Measurements from ENCODE around the gene DMWD. TPM values are rescaled to one million over a fixed set of nuclear protein-coding genes. Genes with fewer than 3 reads are reported as not detected.
A peak's percentile ranks its signal among the peaks of the same experiment; 100 is the strongest.

DMWD gene
- polyA plus RNA-seq, 1 donor (not counting 4 experiments of a cell fraction or from before 2014, with no cell fraction given): 10.1 TPM

GRCh38 chr19:45779231-45780145 is 13.2 kb downstream of the DMWD start:
- Histone ChIP-seq H3K9ac (ENCODE audit: control insufficient read depth, extremely low read depth, insufficient read depth, low read length) (peak overlapping the region; percentile 50), H3K9me1 (ENCODE audit: control insufficient read depth, extremely low read depth, insufficient read depth, low read length) (no peaks in the 10 kb centered on the region), H3K4me1 (ENCODE audit: control insufficient read depth, extremely low read depth, insufficient read depth, low read length) (peaks cover 33% of the 10 kb centered on the region), H3K36me3 (ENCODE audit: control insufficient read depth in 2 of 2, extremely low read depth in 1 of 2, insufficient read depth in 2 of 2, low read length in 2 of 2) (peaks cover 5 to 14% of the 10 kb centered on the region in 2 experiments), H4K20me1 (ENCODE audit: control insufficient read depth, extremely low read depth, insufficient read depth, low read length) (peaks cover 10% of the 10 kb centered on the region), H3K27me3 (ENCODE audit: control insufficient read depth, extremely low read depth, insufficient read depth, low read length) (no peaks in the 10 kb centered on the region), H3K27ac (ENCODE audit: control insufficient read depth, insufficient read depth, low read length) (no peak overlapping the region), H3K79me2 (ENCODE audit: control insufficient read depth, insufficient read depth, low read length) (no peaks in the 10 kb centered on the region), H3K9me3 (ENCODE audit: control insufficient read depth, low read depth, low read length) (no peaks in the 10 kb centered on the region), H3K4me2 (ENCODE audit: control insufficient read depth, extremely low read depth, insufficient read depth, low read depth, low read length) (peak overlapping the region; percentile 80), H3K4me3 (ENCODE audit: control insufficient read depth in 2 of 3, extremely low read depth in 1 of 3, insufficient read depth in 2 of 3, low read depth in 1 of 3, low read length in 3 of 3) (peak overlapping the region; percentile 17 to 70 (median 35)), H2AFZ (ENCODE audit: control insufficient read depth, low read length) (peak overlapping the region; percentile 72)
- FAIRE-seq: peak; percentile 95
- DNase-seq (ENCODE audit: low read depth, low spot score): no peak
- dilution Hi-C loops (cut with MboI; ENCODE audit: extremely low pct_ligation_motif_present, low sequenced_read_pairs): no loop called here
- no peak for TF ChIP-seq EZH2 (IDR thresholded peaks at IDR 0.05; ENCODE audit: low read length)
- peak; percentile 78 to 89 (median 87) for TF ChIP-seq CTCF (optimal IDR thresholded peaks at IDR 0.05 in 1 of 3, IDR thresholded peaks at IDR 0.05 in 1 of 3, conservative IDR thresholded peaks at IDR 0.05 in 1 of 3; ENCODE audit: extremely low read depth in 1 of 3, insufficient read depth in 2 of 3, low read length in 3 of 3)

- Histone ChIP-seq H3K9me1 (ENCODE audit: control insufficient read depth, extremely low read depth, insufficient read depth, low read length) (no peaks in the 10 kb centered on the region), H3K27ac (ENCODE audit: control insufficient read depth, insufficient read depth, low read length) (no peak overlapping the region), H3K9me3 (ENCODE audit: control insufficient read depth, low read depth, low read length) (no peaks in the 10 kb centered on the region), H4K20me1 (ENCODE audit: control insufficient read depth, extremely low read depth, insufficient read depth, low read length) (peaks cover 10% of the 10 kb centered on the region), H3K4me1 (ENCODE audit: control insufficient read depth, extremely low read depth, insufficient read depth, low read length) (peaks cover 31% of the 10 kb centered on the region), H2AFZ (ENCODE audit: control insufficient read depth, low read length) (no peak overlapping the region), H3K79me2 (ENCODE audit: control insufficient read depth, insufficient read depth, low read length) (no peaks in the 10 kb centered on the region), H3K4me3 (ENCODE audit: control insufficient read depth in 2 of 3, extremely low read depth in 1 of 3, insufficient read depth in 2 of 3, low read depth in 1 of 3, low read length in 3 of 3) (no peak overlapping the region), H3K27me3 (ENCODE audit: control insufficient read depth, extremely low read depth, insufficient read depth, low read length) (no peaks in the 10 kb centered on the region), H3K9ac (ENCODE audit: control insufficient read depth, extremely low read depth, insufficient read depth, low read length) (no peak overlapping the region), H3K36me3 (ENCODE audit: control insufficient read depth in 2 of 2, extremely low read depth in 1 of 2, insufficient read depth in 2 of 2, low read length in 2 of 2) (peaks cover 5 to 15% of the 10 kb centered on the region in 2 experiments), H3K4me2 (ENCODE audit: control insufficient read depth, extremely low read depth, insufficient read depth, low read depth, low read length) (no peak overlapping the region)
- DNase-seq (ENCODE audit: low read depth, low spot score) (no peak), FAIRE-seq (no peak)
- dilution Hi-C loops (cut with MboI; ENCODE audit: extremely low pct_ligation_motif_present, low sequenced_read_pairs): no loop called here
- TF ChIP-seq CTCF (optimal IDR thresholded peaks at IDR 0.05 in 1 of 3, IDR thresholded peaks at IDR 0.05 in 1 of 3, conservative IDR thresholded peaks at IDR 0.05 in 1 of 3; ENCODE audit: extremely low read depth in 1 of 3, insufficient read depth in 2 of 3, low read length in 3 of 3): no peak
Measured at GRCh38 chr19:45778010-45778661, 14.5 kb downstream of the DMWD start.
